ENCODE measurements around the gene CDK14. TPM values are rescaled to one million over a fixed set of nuclear protein-coding genes. Genes with fewer than 3 reads are reported as not detected.

Gene CDK14
- total RNA-seq, 1 experiment from 2014 or later = 39.1 TPM

DNA sequence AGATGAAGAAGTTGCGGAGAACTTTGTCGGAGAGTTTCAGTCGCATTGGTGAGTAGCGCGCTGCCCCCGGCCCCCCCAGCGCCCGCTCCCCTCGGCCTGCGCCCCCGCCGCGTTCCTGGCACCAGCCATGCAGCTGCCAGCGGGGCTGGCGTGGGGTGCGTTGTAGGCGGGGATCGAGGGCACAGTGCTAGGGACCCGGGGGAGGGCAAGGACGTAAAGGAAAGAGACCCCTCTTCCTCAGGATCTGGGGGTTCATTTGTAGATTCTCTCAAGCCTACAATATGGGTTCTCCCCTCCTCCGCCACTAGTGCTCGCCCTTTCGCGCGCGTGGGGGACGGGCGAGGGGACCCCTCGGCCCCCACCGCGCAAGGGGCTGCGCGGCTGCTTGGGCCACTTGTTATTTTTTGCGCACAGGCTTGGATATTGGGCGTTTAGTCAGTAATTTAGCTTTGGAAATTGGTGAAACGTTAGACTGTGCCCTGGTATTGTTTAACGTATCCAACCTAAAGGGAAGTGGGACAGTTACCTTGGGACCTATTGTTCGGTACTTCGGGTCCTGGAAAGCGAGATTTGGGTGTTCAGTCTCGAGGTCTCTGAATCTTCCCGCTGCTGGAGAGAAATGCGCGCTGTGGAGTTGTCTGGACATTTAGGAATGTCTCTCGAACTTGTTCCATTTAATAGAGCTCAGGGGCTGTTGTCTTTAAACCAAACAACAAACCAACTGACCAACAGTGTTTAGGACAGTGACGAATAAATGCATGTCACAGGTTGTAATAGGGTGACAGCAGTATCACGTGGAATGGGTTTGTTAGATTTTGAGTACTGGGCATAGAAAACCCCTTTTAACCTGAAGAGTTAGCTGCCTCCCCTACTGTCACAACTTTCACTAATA lies 796 bp downstream of the CDK14 start:
- TSS peak; percentile 52 for BruUV-seq (replicated peaks)
- DNase-seq = no peak
- Histone ChIP-seq H3K27ac (no peak overlapping the region), H3K79me2 (ENCODE audit: low read depth) (no peaks in the 10 kb centered on the region), H3K4me2 (peak overlapping the region; percentile 92), H3K9me2 (ENCODE audit: insufficient read depth) (no peaks in the 10 kb centered on the region), H3K4me3 (peak overlapping the region; percentile 59), H3K27me3 (ENCODE audit: insufficient read depth, low read depth) (peaks cover 24% of the 10 kb centered on the region), H3F3A (ENCODE audit: insufficient read depth, low read depth) (no peaks in the 10 kb centered on the region), H3K36me3 (ENCODE audit: low read depth) (no peaks in the 10 kb centered on the region), H2AFZ (peak overlapping the region; percentile 86), H3K9me3 (ENCODE audit: insufficient read depth, low read depth) (no peaks in the 10 kb centered on the region), H3K4me1 (replicated peaks; ENCODE audit: insufficient read depth) (peaks cover 8% of the 10 kb centered on the region; the same call in 1 of the 2 replicates), H4K20me1 (ENCODE audit: insufficient read depth) (no peaks in the 10 kb centered on the region)
- POLR2A ChIA-PET (ENCODE audit: unreplicated experiment) = interaction anchor here (0.6 to 0.7 kb wide), 2 partner anchors 194 to 247 kb away, joined by 3 to 4 read pairs; no protein-coding TSS in a partner anchor
- TF ChIP-seq, protein P1, sequence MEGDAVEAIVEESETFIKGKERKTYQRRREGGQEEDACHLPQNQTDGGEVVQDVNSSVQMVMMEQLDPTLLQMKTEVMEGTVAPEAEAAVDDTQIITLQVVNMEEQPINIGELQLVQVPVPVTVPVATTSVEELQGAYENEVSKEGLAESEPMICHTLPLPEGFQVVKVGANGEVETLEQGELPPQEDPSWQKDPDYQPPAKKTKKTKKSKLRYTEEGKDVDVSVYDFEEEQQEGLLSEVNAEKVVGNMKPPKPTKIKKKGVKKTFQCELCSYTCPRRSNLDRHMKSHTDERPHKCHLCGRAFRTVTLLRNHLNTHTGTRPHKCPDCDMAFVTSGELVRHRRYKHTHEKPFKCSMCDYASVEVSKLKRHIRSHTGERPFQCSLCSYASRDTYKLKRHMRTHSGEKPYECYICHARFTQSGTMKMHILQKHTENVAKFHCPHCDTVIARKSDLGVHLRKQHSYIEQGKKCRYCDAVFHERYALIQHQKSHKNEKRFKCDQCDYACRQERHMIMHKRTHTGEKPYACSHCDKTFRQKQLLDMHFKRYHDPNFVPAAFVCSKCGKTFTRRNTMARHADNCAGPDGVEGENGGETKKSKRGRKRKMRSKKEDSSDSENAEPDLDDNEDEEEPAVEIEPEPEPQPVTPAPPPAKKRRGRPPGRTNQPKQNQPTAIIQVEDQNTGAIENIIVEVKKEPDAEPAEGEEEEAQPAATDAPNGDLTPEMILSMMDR (conservative IDR thresholded peaks at IDR 0.05) = no peak
- TF ChIP-seq EZH2 (IDR thresholded peaks at IDR 0.05; ENCODE audit: low read depth) = 0 out of 2 replicates have a peak, but pooled peaks have one; percentile 77
- CTCF ChIA-PET = interaction anchor here (0.7 kb wide), 2 partner anchors 89 to 247 kb away, joined by 3 to 6 read pairs; no protein-coding TSS in a partner anchor
- intact Hi-C loops (cut with micrococcal nuclease; ENCODE audit: unreplicated experiment) = loop anchor here (1.0 to 2.0 kb wide), 3 partner anchors 30 to 437 kb away; no protein-coding TSS in a partner anchor

DNA sequence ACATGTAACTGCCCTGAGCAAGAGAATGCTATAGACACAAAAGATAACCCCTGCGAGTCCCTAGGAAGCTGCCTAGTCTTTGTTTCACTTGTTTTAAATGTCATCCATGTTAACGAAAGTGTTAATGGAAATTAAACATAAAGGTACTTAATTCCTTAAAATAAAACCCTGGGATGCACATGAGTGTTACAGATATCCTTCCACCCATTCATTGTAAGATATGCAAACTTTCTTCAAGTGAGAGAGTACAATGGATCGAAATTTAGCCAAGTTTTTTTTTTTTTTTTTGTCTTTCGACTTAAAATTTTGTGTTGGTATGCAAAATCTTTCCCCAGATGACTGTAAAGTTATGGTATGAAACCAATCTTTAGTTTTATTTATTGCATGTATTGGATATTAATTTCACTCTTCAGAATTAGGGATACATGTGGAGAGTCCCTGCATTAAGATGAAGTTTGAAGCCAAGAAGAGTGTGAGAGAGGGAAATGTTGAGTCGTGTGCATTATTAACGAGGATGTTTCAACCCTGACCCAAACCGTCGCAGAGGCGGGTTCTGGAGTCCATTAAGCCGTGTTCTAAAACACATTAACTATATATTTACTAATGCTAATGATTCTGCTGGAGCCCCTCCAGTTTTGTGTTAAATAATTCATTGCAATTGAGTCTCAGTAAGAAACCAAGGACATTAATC lies 1.6 kb downstream of the CDK14 start:
- Histone ChIP-seq H3K4me3 (no peak overlapping the region), H3K27ac (no peak overlapping the region), H4K20me1 (ENCODE audit: insufficient read depth) (no peaks in the 10 kb centered on the region), H3K4me2 (no peak overlapping the region; the same call in 1 of the 2 replicates), H3K9me2 (ENCODE audit: insufficient read depth) (no peaks in the 10 kb centered on the region), H3K4me1 (replicated peaks; ENCODE audit: insufficient read depth) (peaks cover 8% of the 10 kb centered on the region; the same call in 1 of the 2 replicates), H3K9me3 (ENCODE audit: insufficient read depth, low read depth) (no peaks in the 10 kb centered on the region), H3F3A (ENCODE audit: insufficient read depth, low read depth) (no peaks in the 10 kb centered on the region), H2AFZ (no peak overlapping the region), H3K36me3 (ENCODE audit: low read depth) (no peaks in the 10 kb centered on the region), H3K27me3 (ENCODE audit: insufficient read depth, low read depth) (peaks cover 24% of the 10 kb centered on the region), H3K79me2 (ENCODE audit: low read depth) (no peaks in the 10 kb centered on the region)
- intact Hi-C loops (cut with micrococcal nuclease; ENCODE audit: unreplicated experiment) = loop anchor here (1.0 to 2.0 kb wide), 3 partner anchors 29 to 437 kb away; no protein-coding TSS in a partner anchor
- BruUV-seq (replicated peaks) = no TSS peak
- ChIA-PET CTCF (interaction anchor here (0.7 kb wide), 1 partner anchor 1428 kb away, joined by 3 read pairs; no protein-coding TSS in a partner anchor), POLR2A (ENCODE audit: unreplicated experiment) (no interaction called here)
- no peak for TF ChIP-seq EZH2 (IDR thresholded peaks at IDR 0.05; ENCODE audit: low read depth)
- TF ChIP-seq, protein P1 (conservative IDR thresholded peaks at IDR 0.05) = no peak
- no peak for DNase-seq

GRCh38 chr7:90599038-90599437 lies 2.9 kb downstream of the CDK14 start:
- H4K20me1 ChIP-seq (ENCODE audit: insufficient read depth) = no peaks in the 10 kb centered on the region
- H3K9me2 ChIP-seq (ENCODE audit: insufficient read depth) = no peaks in the 10 kb centered on the region
- no peak overlapping the region for H3K4me2 ChIP-seq
- no peak overlapping the region for H3K27ac ChIP-seq
- ChIA-PET CTCF (no interaction called here), POLR2A (ENCODE audit: unreplicated experiment) (no interaction called here)
- no peaks in the 10 kb centered on the region for H3K79me2 ChIP-seq (ENCODE audit: low read depth)
- no peaks in the 10 kb centered on the region for H3F3A ChIP-seq (ENCODE audit: insufficient read depth, low read depth)
- H2AFZ ChIP-seq = no peak overlapping the region
- no TSS peak for BruUV-seq (replicated peaks)
- peaks cover 24% of the 10 kb centered on the region for H3K27me3 ChIP-seq (ENCODE audit: insufficient read depth, low read depth)
- H3K4me1 ChIP-seq (replicated peaks; ENCODE audit: insufficient read depth) = peaks cover 8% of the 10 kb centered on the region; the same call in 1 of the 2 replicates
- no peak overlapping the region for H3K4me3 ChIP-seq
- intact Hi-C loops (cut with micrococcal nuclease; ENCODE audit: unreplicated experiment) = no loop called here
- H3K9me3 ChIP-seq (ENCODE audit: insufficient read depth, low read depth) = no peaks in the 10 kb centered on the region
- no peaks in the 10 kb centered on the region for H3K36me3 ChIP-seq (ENCODE audit: low read depth)
- TF ChIP-seq EZH2 (IDR thresholded peaks at IDR 0.05; ENCODE audit: low read depth) = no peak
- TF ChIP-seq, protein P1 (conservative IDR thresholded peaks at IDR 0.05) = no peak
- no peak for DNase-seq
